GM18951 (cell line): ENCODE measurements around the gene TRIM9.

ENCODE experiments used
- POLR2A ChIP-seq: IDR thresholded peaks from 4 replicates; pipeline ENCODE4 v1.6.1; 2011; ENCODE audit warnings: mild to moderate bottlenecking; ENCODE audit not compliant: insufficient read length, insufficient read depth; ENCODE audit errors: extremely low read depth
- in situ Hi-C: fragments of 300-500 bp; cut with MboI; formaldehyde crosslinking; loops from one replicate; pipeline ENCODE4 v1.12.0; 2022; ENCODE audit warnings: low sequenced_read_pairs, mixed read lengths, inconsistent platforms; ENCODE audit not compliant: unreplicated experiment

TRIM9 gene

GRCh38 chr14:51020024-51020710 is 74.7 kb downstream of the TRIM9 start:
- in situ Hi-C loops, result no loop called here
- TF ChIP-seq POLR2A, result no peak

GRCh38 chr14:51019089-51019488 is 75.8 kb downstream of the TRIM9 start:
- in situ Hi-C loops, result no loop called here
- no peak for TF ChIP-seq POLR2A

- in situ Hi-C loops, result no loop called here
- no peak for TF ChIP-seq POLR2A
These were observed 76.4 kb downstream of the TRIM9 start for GRCh38 chr14:51018521-51018920.

- TF ChIP-seq POLR2A, result no peak
- in situ Hi-C loops, result no loop called here
These were observed 80.3 kb downstream of the TRIM9 start for GRCh38 chr14:51014625-51015024.

- in situ Hi-C loops, result no loop called here
- no peak for TF ChIP-seq POLR2A
These were observed 80.8 kb downstream of the TRIM9 start for GRCh38 chr14:51014086-51014485.

GRCh38 chr14:51012055-51012454 is 82.8 kb downstream of the TRIM9 start:
- in situ Hi-C loops, result no loop called here
- TF ChIP-seq POLR2A, result no peak

- in situ Hi-C loops, result no loop called here
- TF ChIP-seq POLR2A, result no peak
These were observed 86.5 kb downstream of the TRIM9 start for GRCh38 chr14:51008446-51008845.

- no peak for TF ChIP-seq POLR2A
- in situ Hi-C loops, result no loop called here
These were observed 88.1 kb downstream of the TRIM9 start for GRCh38 chr14:51006781-51007211.

GRCh38 chr14:51006324-51006723 is 88.6 kb downstream of the TRIM9 start:
- TF ChIP-seq POLR2A, result no peak
- in situ Hi-C loops, result no loop called here

- in situ Hi-C loops, result no loop called here
- TF ChIP-seq POLR2A, result no peak
These were observed 89.9 kb downstream of the TRIM9 start for GRCh38 chr14:51004801-51005526.

- no peak for TF ChIP-seq POLR2A
These were observed 90.5 kb downstream of the TRIM9 start for GRCh38 chr14:51004352-51004800.

GRCh38 chr14:51002406-51002999 is 92.4 kb downstream of the TRIM9 start:
- in situ Hi-C loops, result no loop called here
- no peak for TF ChIP-seq POLR2A

More at GRCh38 chr14:51004352-51004800, 90.5 kb downstream of the TRIM9 start:
- in situ Hi-C loops, result no loop called here

GRCh38 chr14:51000566-51000965 is 94.3 kb downstream of the TRIM9 start:
- TF ChIP-seq POLR2A, result no peak
- in situ Hi-C loops, result no loop called here
